Hypothalamus (tissue), 51 donors: Measurements from ENCODE around the gene TNC.

ENCODE experiments used
- DNase-seq, 51 donors: peaks; one replicate each; lab custom pipeline; 2025; lab: John Stamatoyannopoulos, UW

Gene TNC

GRCh38 chr9:115117999-115118878 lies at the start of gene TNC:
TNC (minus strand) TSS chr9:115118157; CDS start chr9:115091018, 27,139 bp downstream.
- peak in 39 of 51 donors; percentile 10 to 68 (median 41) for DNase-seq

DNA sequence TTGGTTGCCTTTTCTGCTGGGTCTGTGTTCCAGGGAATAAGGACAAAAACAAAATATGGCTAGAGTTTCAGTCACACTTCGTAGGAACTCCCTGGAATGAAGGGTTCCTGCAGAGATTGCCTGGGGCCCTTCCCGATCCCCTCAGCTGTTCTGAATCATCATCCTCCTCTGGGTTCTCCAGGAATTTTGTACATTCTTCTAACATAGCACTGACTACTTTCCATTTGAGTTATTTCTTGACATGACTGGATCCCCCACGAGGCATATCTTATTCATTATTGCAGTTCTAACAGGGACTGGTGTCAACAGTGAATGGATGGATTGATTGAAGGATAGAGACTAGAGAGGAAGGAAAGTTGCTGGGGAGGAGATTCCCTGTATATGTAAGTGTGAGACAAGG lies 49.2 kb upstream of the TNC start:
- DNase-seq: no peak

DNA sequence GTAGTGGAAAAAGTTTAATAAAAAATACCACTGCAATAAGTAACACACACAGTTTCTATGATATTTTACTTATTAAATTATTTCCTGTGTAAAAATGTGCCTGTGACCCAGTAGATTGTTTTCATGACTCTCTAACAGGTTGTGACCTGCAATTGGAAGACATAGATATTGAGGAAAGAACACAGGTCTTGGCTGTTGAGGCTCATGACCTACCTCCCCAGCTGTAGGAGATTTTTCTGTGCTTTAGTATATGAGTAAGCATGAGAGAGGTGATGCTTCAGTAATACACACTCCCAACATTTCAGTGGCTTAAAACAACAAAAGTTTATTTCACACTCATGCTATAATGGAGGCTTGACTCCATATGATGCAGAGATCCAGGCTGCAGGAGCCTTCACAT lies 47.3 kb upstream of the TNC start:
- no peak for DNase-seq

GRCh38 chr9:115164511-115164974 lies 46.6 kb upstream of the TNC start:
- DNase-seq: peak in 46 of 51 donors; percentile 3 to 89 (median 53)

DNA sequence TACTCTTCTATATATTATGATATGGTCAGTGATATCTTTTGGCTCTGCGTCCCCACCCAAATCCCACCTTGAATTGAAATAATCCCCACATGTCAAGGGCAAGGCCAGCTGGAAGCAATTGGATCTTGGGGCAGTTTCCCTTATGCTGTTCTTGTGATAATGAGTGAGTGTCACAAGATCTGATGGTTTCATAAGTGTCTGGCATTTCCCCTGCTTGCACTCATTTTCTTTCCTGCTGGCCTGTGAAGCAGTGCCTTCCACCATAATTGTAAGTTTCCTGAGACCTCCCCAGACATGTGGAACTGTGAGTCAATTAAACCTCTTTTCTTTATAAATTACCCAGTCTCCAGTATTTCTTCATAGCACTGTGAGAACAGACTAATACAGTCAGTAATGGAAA lies 45.0 kb upstream of the TNC start:
- no peak for DNase-seq

- DNase-seq: no peak
These were observed 43.5 kb upstream of the TNC start for GRCh38 chr9:115161446-115161845.

- DNase-seq: no peak
These were observed 40.9 kb upstream of the TNC start for GRCh38 chr9:115158661-115159481.

GRCh38 chr9:115157245-115157674 lies 39.3 kb upstream of the TNC start:
- no peak for DNase-seq

DNA sequence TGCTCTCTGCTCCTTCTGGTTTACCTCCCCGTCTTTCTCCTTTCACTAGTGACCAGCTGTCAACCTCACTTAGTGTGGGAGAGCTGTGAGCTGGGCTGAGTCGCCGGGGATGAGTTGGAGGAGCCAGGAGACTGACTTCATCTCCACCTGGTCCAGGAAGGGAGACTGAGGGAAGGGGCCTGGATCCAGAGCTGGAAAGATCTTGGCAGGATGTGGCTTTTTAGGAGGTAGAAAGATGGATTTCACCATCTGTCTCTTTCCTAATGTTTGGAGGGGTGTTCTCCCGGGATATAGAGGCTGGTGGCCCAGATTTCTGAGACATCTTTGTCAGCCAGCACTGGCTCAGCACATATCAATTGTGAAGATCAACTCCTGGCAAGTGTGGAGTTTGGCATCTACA lies 37.1 kb upstream of the TNC start:
- peak in 2 of 51 donors; percentile 7 to 29 for DNase-seq

DNA sequence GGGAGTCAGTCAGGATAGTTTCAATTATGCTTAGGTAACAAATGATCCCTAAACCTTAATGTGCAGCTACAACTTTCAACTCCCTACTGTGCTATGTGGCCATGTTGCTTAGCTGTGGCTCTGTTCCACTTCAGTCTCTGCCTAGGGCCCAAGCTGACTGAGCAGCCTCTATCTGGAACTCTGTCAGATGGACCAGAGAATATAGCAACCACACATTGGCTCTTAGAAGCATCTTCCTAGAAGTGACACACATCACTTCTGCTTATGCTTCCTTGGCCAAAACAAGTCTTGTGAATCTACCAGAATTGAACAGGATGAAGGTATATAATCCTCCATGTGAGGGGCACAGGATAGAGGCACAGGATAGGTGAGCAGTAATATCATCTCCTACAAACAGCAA lies 36.7 kb upstream of the TNC start:
- DNase-seq: no peak

- DNase-seq: no peak
These were observed 34.4 kb upstream of the TNC start for GRCh38 chr9:115152281-115152820.

GRCh38 chr9:115148721-115149120 lies 30.8 kb upstream of the TNC start:
- no peak for DNase-seq

GRCh38 chr9:115146581-115147021 lies 28.6 kb upstream of the TNC start:
- DNase-seq: no peak

DNA sequence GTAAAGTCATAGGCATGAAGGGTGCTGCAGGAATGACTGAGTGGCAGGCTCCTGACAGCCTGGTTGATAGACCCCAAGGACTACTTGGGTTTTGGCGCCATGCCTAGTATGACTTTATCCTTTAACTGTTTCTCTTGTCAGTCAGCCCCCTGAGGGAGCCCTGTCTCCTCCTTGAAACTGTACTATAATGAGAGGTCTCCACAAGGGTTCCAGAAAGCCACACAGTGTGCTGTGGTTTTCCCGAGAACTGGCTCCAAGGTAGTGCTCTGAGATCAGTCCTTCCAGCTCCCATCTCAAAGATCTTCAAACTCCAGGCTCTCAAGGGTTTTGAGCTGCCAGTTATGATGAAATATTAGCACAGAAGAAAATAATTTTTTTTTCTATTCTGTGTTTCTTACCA lies 26.7 kb upstream of the TNC start:
- no peak for DNase-seq

- DNase-seq: no peak
These were observed 25.7 kb upstream of the TNC start for GRCh38 chr9:115143689-115144088.

DNA sequence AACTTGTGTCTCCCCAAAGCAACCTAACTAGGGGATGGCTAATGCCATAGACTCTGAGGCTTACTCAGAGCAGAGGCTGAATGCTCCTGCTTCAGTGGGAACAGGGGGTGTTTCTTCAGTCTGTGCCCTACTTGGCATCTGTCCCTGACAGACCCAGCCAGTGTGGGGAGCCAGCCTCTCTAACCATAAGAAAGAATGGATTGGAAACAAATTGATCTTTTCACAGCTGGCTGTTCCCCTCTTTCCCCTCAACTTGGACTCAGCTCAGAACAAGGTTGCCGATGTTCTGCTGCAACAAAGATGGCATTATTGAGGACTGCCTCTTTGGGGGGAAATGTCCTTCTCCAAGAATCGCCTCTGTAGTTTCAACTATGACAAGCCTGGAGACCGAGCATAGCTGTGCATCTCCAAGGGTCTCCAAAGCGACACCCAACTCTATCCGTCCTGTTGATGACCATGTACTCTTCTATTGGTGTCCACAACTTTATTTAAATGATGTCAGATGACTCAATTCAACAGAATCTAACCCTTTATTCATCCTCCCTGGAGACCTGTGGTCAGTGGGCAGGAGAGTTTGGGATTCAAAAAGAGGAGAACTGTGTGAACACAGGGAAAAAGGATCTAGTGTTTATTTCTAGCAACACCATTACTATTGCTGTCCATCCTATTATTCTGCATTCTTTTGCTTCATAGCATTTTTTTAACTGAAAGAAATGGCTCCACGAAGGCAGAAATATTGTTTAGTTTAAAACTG lies 24.7 kb upstream of the TNC start:
- DNase-seq: peak in 40 of 51 donors; percentile 5 to 85 (median 55)

DNA sequence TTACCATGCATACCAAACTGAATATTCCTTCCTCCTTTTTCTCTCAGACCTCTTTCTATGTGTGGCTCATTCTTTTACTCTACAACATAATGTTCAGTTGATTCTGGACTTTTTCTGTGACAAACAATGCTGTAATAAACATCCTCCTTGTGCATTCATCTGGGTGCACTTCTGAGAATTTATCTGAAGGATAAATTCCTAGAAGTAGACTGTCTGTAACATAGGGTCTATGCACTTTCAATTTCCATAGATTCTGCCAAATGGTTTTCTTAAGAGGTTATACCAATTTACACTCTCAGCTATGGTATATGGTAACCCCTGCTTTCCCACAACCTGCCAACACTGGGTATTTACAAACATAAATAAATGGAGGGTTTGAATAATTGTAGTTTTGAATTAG lies 24.1 kb upstream of the TNC start:
- DNase-seq: no peak

DNA sequence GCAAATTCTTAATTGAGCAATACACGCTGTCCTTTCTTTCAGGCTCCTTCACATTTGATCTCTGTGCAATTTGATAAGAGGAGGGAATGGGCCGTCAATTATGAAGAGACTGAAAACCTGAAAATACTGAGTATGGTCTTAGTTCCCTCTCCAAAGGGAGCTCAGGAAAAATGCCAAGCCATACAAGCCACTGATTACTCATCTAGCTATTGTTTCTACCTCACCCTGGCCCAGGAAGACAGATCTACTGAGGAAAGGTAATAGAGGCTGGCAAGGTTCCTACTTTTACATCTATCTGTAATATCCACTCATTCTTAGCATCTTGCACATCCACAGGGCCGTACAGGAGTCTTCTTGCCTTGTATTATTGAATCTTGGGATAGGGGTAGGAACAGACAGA lies 23.7 kb upstream of the TNC start:
- DNase-seq: no peak

DNA sequence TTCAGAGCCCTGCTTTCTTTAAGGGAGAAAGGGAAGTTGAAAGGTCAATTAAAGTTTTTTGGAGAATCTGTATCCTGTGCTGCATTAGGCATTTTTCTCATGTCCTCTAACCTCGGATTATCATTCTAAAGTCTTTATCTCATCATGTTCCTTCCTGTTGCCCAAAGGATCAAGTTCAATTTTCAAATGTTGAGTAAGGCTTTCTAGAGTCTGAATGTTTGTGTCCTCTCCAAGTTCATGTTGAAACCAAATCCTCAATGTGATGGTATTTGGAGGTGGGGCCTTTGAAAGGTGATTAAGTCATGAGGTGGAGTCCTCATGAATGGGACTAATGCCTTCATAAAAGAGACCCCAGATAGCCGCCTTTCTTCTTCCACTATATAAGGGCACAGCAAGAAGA lies 20.2 kb upstream of the TNC start:
- DNase-seq: no peak

- DNase-seq: no peak
These were observed 19.6 kb upstream of the TNC start for GRCh38 chr9:115137526-115137925.
